ENCODE results near the gene SIPA1L3. TPM values are rescaled to one million over a fixed set of nuclear protein-coding genes. Genes with fewer than 3 reads are reported as not detected.
"Not testable (repeated sequence)": the region's sequence is repeated elsewhere in the genome, so short reads cannot be mapped to it uniquely, and the experiment has no call there.

Gene SIPA1L3
- total RNA-seq, 3 donors from 2014 or later = 93.6 to 173 (median 144) TPM

DNA sequence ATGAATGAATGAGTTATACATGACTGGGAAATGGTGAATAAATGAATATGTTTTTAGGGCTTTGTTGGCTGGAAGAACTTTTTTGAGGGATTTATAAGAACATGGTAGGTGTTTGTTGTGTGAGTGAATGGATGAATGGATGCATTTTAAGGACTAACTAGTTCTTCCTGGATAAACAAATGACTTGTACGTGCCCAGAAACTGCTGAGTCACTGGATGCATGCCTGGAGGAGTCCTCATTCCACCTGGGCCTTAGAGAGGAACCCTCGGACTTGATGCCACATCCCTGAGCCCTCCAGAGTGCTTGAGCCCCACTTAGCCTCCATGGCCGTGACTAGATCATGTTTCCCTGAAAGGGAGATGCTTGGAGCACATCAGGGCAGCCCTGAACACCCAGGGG lies 163.6 kb downstream of the SIPA1L3 start:
- ATAC-seq (no peak), DNase-seq (no peak)
- no peaks in the 10 kb centered on the region for H3K36me3 ChIP-seq (ENCODE audit: low read depth)
- no peaks in the 10 kb centered on the region for H3K9me3 ChIP-seq
- no peaks in the 10 kb centered on the region for H3K4me1 ChIP-seq (ENCODE audit: low read depth)
- TF ChIP-seq, protein P1, sequence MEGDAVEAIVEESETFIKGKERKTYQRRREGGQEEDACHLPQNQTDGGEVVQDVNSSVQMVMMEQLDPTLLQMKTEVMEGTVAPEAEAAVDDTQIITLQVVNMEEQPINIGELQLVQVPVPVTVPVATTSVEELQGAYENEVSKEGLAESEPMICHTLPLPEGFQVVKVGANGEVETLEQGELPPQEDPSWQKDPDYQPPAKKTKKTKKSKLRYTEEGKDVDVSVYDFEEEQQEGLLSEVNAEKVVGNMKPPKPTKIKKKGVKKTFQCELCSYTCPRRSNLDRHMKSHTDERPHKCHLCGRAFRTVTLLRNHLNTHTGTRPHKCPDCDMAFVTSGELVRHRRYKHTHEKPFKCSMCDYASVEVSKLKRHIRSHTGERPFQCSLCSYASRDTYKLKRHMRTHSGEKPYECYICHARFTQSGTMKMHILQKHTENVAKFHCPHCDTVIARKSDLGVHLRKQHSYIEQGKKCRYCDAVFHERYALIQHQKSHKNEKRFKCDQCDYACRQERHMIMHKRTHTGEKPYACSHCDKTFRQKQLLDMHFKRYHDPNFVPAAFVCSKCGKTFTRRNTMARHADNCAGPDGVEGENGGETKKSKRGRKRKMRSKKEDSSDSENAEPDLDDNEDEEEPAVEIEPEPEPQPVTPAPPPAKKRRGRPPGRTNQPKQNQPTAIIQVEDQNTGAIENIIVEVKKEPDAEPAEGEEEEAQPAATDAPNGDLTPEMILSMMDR (IDR thresholded peaks at IDR 0.05) = no peak
- no peak overlapping the region for H3K4me3 ChIP-seq
- intact Hi-C loops (cut with DNase I, micrococcal nuclease) = no loop called here

DNA sequence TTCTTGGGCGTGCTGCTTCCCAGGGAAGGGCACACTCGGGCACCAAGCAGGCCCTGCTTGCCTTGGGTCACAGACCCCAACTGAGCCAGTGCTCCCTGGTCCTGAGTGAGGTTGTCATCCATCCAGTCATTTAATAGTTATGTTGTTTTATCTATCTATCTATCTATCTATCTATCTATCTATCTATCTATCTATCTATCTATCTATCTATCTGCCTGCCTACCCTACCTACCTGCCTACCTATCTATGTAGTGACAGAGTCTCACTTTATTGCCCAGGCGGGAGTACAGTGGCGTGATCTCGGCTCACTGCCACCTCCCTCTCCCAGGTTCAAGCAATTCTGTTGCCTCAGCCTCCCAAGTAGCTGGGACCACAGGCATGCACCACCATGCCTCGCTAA lies 164.0 kb downstream of the SIPA1L3 start:
- H3K9me3 ChIP-seq; H3K36me3 ChIP-seq (ENCODE audit: low read depth); ATAC-seq; DNase-seq; intact Hi-C loops (cut with DNase I, micrococcal nuclease); H3K4me1 ChIP-seq (ENCODE audit: low read depth); H3K4me3 ChIP-seq: not testable (repeated sequence)

DNA sequence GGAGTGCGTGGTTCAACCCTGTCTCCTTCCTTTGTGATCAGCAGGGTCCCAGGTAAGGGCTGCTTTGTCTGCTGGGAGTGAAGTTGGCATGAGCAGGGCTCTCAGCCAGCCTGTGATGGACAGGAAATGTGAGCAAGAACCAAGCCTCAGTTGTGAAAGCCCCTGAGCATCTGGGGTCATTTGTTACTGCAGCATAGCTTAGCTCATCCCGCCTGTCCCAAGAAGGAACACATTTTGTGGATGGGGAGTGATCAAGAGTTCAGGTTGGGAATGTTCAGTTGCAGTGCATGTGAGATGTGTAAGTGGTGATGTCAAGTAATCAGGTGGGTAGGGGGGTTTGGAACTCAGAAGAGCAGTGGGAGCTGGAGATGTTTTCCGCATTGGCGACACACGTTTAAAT lies 164.6 kb downstream of the SIPA1L3 start:
- H3K36me3 ChIP-seq (ENCODE audit: low read depth) = no peaks in the 10 kb centered on the region
- no peak for ATAC-seq
- H3K9me3 ChIP-seq = no peaks in the 10 kb centered on the region
- TF ChIP-seq, protein P1 (IDR thresholded peaks at IDR 0.05) = no peak
- H3K4me3 ChIP-seq = no peak overlapping the region
- H3K4me1 ChIP-seq (ENCODE audit: low read depth) = no peaks in the 10 kb centered on the region
- intact Hi-C loops (cut with DNase I, micrococcal nuclease) = no loop called here
- no peak for DNase-seq

DNA sequence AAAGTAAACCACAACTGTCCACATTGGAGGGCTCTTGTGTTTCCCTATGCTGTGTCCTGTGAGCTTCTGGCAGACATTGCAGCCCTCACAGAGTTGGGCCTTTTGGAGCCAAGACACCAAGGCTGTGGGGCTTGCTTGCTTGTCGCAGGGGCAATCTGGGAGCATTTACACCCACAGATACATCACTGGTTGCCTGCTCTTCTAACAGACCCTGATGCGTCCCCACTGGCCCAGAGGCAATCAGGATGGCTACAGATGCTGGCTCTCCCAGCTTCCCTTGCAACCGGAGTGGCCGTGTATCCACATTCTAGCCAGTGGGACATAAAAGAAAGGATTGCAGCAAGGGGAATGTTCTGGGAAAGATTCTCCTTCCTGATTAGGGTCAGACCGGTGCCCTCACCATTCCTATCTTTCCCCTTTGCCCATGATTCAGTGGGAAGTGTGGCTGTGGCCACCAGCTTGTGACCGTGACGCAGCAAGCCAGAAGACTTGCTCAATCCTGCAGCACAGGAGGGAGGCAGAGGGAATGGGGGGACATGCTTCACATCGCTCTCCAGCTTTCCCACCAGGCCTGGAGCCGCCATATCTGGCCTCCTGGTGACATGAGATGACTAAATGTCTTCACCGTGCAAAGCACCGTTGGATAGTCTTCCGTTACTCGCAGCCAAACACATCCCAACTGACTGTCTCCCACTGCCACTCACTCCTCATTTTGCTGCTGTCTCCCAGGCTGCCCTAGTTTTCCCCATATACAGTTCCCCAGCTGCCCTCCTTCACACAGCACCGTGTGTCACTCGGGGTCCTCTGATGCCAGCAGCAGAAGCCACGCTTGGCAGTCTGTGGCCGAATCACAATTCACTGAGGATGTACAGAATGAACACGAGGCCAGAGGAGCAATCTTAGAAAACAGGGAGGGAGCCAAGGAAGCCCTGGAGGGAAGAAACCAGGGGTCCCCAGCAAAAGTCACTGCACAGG lies 166.1 kb downstream of the SIPA1L3 start:
- TF ChIP-seq, protein P1 (IDR thresholded peaks at IDR 0.05) = no peak
- Histone ChIP-seq H3K4me1 (ENCODE audit: low read depth) (no peaks in the 10 kb centered on the region), H3K4me3 (no peak overlapping the region), H3K36me3 (ENCODE audit: low read depth) (no peaks in the 10 kb centered on the region), H3K9me3 (no peaks in the 10 kb centered on the region)
- DNase-seq = no peak
- no peak for ATAC-seq
- intact Hi-C loops (cut with DNase I, micrococcal nuclease) = no loop called here

DNA sequence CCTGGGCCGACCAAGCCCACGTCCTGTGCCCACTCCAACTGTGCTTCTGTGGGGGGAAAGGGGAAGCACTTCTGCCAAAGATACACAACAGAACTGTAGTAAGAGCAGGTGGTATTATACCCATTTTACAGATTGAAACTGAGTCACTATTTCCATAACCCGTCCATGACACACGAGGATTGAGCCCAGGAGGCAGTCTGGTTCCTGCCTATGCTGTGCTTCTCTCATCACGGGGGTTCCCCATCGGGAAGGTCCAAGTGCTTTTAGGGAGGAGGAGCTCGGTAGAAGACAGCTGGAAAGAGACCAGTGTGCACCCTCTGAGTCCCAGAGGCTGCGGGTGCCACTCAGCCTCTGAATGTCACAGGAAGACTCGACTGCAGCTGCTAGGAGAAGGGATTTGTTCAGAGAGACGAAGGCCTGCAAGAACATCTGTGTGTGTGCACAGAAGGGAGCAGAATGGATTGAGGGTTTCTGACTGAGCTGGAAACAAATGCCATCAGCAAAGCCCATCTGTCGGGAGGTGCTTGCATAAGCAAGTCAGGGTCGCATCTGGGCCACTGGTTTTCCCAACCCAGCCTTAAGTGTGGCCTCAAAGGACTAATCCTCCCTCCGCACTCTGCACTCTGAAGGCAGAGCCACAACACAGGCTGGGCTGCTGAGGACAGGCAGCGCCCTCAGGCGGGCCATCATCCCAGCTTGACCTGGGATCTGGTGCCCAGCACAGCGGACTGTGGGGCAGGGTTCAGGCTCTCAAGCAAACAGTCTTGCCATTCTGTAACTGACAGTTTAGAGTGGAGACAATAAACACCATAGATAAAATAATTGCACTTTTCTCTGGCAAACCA lies 167.1 kb downstream of the SIPA1L3 start:
- ATAC-seq = peak; percentile 66
- peak in 1 of 3 donors; percentile 16 for DNase-seq
- Histone ChIP-seq H3K4me1 (ENCODE audit: low read depth) (no peaks in the 10 kb centered on the region), H3K36me3 (ENCODE audit: low read depth) (no peaks in the 10 kb centered on the region), H3K9me3 (no peaks in the 10 kb centered on the region), H3K4me3 (no peak overlapping the region)
- intact Hi-C loops (cut with DNase I, micrococcal nuclease) = no loop called here
- TF ChIP-seq, protein P1 (IDR thresholded peaks at IDR 0.05) = no peak

DNA sequence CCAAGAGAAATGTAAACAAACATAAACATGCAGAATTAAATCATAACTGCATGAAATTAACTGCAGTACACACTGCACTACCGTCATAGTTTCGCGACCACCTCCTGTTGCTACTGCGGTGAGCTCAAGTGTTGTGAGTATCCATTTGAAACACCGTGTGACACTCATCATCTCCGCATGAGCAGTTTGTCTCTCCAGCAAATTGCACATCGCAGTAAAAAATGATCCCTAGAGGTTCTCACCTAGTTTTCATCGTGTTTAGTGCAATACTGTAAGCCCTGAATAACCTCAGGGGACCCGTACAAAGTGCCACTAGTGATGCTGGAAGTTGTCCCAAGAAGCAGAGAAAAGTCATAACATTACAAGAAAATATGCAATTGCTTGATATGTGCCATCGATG lies 169.3 kb downstream of the SIPA1L3 start:
- no peak overlapping the region for H3K4me3 ChIP-seq
- H3K36me3 ChIP-seq (ENCODE audit: low read depth) = no peaks in the 10 kb centered on the region
- ATAC-seq (no peak), DNase-seq (no peak)
- TF ChIP-seq, protein P1 (IDR thresholded peaks at IDR 0.05) = no peak
- intact Hi-C loops (cut with DNase I, micrococcal nuclease) = no loop called here
- no peaks in the 10 kb centered on the region for H3K4me1 ChIP-seq (ENCODE audit: low read depth)
- no peaks in the 10 kb centered on the region for H3K9me3 ChIP-seq
